ENCODE measurements around the gene DAB2IP.

The DAB2IP gene

DNA sequence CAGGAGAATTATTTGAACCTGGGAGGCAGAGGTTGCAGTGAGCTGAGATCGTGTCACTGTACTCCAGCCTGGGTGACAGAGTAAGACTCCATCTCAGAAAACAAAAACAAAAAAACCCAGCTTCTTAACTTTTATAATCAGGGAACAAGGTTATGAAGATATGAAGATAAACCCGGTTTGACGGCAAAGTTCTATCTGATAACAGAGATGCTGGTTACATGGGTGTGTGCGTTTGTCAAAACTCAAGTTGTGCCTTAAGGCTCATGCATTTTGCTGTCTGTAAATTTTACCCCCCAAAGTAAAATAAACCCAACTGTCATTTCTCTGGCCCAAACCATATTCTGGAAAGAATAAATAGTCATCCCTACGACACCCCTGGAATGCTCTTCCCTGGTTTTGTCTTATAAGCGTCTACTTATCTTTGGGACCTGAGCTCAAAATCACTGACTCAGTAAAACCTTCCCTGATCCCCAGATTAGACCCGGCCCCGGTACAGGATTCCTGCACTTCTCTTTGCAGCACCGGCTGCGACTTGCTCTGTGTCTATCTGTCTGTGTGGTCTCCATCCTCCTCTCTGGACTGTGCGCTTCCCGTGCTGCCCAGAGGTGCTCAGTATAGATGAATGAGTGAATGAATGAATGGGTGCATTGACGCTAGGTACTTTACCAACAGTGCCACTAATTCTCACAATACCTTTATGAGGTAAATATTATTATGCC is 172.2 kb downstream of the DAB2IP start:
- no peak for DNase-seq

- no peak for DNase-seq
Observed at GRCh38 chr9:121824651-121825030, 173.2 kb downstream of the DAB2IP start.

GRCh38 chr9:121825031-121825691 is 173.7 kb downstream of the DAB2IP start:
- DNase-seq = no peak

GRCh38 chr9:121826711-121827110 is 175.3 kb downstream of the DAB2IP start:
- no peak for DNase-seq

GRCh38 chr9:121827251-121827967 is 176.0 kb downstream of the DAB2IP start:
- DNase-seq = no peak

GRCh38 chr9:121830441-121831140 is 179.2 kb downstream of the DAB2IP start:
- no peak for DNase-seq

GRCh38 chr9:121831869-121832268 is 180.4 kb downstream of the DAB2IP start:
- no peak for DNase-seq

DNA sequence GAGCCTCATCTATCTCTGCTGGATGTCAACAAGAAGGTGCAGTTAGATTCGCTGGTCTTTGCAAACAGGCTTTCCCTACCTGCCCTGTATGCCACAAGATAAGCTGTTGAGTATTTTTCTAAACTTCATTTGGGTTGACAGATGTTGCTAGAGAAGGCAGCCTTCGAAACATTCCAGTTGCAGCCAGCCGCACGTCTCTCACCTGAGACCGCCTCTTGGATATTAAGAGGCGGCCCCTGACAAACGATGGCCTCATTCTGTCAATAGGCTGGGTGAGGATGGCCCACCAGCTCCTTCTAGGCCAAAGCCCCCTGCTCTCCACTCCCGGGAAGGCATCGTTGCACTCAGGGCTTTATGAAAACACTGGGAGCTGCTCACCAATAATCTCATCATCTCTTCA is 181.6 kb downstream of the DAB2IP start:
- no peak for DNase-seq

All from HCEC 1CT (cell line).